ENCODE data around the gene LAMC3.

DNA sequence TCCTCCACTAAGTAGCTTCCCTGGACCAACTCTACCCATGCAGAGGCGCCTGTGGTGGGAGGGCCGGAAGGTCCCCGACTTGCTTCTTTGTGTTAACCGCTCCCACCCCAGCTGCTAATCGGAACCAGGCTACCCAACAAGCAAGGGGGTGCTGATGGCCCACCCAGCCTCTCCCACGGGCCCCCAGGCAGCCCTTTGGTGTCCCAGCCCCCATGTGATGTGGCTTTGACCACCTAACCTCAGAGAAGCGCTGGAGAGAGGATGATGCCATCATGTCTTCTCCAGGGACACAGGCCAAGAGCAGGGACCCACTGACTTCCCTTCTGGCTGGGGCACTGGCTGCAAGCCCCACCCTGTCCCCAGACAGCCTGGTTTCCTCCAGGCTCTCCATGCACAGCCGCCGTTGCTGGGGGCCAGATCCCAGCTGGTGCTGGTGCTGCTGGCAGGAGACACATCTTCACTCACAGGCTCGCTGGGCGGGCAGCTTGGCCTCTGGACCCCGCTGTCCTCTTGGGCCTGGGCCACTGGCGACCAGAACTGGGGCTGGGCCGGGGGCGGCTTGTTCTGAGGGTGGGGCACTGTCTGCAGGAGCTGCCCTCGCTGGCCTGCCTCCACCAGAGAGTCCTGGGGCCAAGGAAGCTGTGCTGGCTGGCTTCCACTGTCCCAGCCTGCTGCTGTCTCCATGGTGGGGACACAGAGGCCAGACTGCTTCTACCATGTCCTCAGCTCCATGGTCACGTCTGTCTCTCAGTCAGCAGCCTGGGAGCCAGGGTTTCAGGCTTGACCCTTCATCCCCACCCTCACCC, 27.8 kb downstream of the LAMC3 start:
- TF ChIP-seq, protein P1, sequence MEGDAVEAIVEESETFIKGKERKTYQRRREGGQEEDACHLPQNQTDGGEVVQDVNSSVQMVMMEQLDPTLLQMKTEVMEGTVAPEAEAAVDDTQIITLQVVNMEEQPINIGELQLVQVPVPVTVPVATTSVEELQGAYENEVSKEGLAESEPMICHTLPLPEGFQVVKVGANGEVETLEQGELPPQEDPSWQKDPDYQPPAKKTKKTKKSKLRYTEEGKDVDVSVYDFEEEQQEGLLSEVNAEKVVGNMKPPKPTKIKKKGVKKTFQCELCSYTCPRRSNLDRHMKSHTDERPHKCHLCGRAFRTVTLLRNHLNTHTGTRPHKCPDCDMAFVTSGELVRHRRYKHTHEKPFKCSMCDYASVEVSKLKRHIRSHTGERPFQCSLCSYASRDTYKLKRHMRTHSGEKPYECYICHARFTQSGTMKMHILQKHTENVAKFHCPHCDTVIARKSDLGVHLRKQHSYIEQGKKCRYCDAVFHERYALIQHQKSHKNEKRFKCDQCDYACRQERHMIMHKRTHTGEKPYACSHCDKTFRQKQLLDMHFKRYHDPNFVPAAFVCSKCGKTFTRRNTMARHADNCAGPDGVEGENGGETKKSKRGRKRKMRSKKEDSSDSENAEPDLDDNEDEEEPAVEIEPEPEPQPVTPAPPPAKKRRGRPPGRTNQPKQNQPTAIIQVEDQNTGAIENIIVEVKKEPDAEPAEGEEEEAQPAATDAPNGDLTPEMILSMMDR (conservative IDR thresholded peaks at IDR 0.05; ENCODE audit: low read length), result no peak
- TF ChIP-seq EZH2phosphoT487 (IDR thresholded peaks at IDR 0.05; ENCODE audit: borderline replicate concordance, low read depth, low read length), result no peak
